COLO668 (cell line): Measurements from ENCODE around the gene JPH4.

Experiments
- DNase-seq: peaks from one replicate; lab custom pipeline; 2025; ENCODE audit not compliant: unreplicated experiment; lab: John Stamatoyannopoulos, UW

Gene JPH4

GRCh38 chr14:23531391-23531790 lies 47.2 kb downstream of the JPH4 start:
- no peak for DNase-seq

GRCh38 chr14:23530375-23531055 lies 48.1 kb downstream of the JPH4 start:
- no peak for DNase-seq

GRCh38 chr14:23529016-23529415 lies 49.6 kb downstream of the JPH4 start:
- DNase-seq, result no peak

GRCh38 chr14:23528555-23528954 lies 50.0 kb downstream of the JPH4 start:
- no peak for DNase-seq

GRCh38 chr14:23525611-23526010 lies 53.0 kb downstream of the JPH4 start:
- no peak for DNase-seq

- DNase-seq, result no peak
Measured at GRCh38 chr14:23524954-23525353, 53.6 kb downstream of the JPH4 start.

- DNase-seq, result no peak
Measured at GRCh38 chr14:23523229-23524016, 55.2 kb downstream of the JPH4 start.

GRCh38 chr14:23522643-23523198 lies 55.9 kb downstream of the JPH4 start:
- DNase-seq, result no peak

GRCh38 chr14:23521785-23522640 lies 56.6 kb downstream of the JPH4 start:
- DNase-seq, result no peak

GRCh38 chr14:23520899-23521533 lies 57.6 kb downstream of the JPH4 start:
- no peak for DNase-seq

GRCh38 chr14:23518709-23519108 lies 59.9 kb downstream of the JPH4 start:
- DNase-seq, result no peak
